HG02610 (cell line): ENCODE data around the gene METTL15.
A peak's percentile ranks its signal among the peaks of the same experiment; 100 is the strongest.
"Not testable (repeated sequence)": the region's sequence is repeated elsewhere in the genome, so short reads cannot be mapped to it uniquely, and the experiment has no call there.

Experiments
- ATAC-seq: cut with Tn5 transposase; IDR thresholded peaks from one replicate; pipeline ENCODE4 v1.9.1; 2021; ENCODE audit warnings: mild to moderate bottlenecking, moderate library complexity; ENCODE audit not compliant: unreplicated experiment

METTL15 gene

GRCh38 chr11:28195449-28195848, 87.3 kb downstream of the METTL15 start:
- ATAC-seq: no peak

- no peak for ATAC-seq
Observed at GRCh38 chr11:28209906-28210305, 101.7 kb downstream of the METTL15 start.

- not testable (repeated sequence) for ATAC-seq
Observed at GRCh38 chr11:28222063-28222462, 113.9 kb downstream of the METTL15 start.

GRCh38 chr11:28223577-28223976, 115.4 kb downstream of the METTL15 start:
- ATAC-seq: peak; percentile 55

- ATAC-seq: no peak
Observed at GRCh38 chr11:28223994-28224393, 115.8 kb downstream of the METTL15 start.

- peak; percentile 53 for ATAC-seq
Observed at GRCh38 chr11:28227460-28227859, 119.3 kb downstream of the METTL15 start.

- no peak for ATAC-seq
Observed at GRCh38 chr11:28228196-28228895, 120.2 kb downstream of the METTL15 start.

- no peak for ATAC-seq
Observed at GRCh38 chr11:28231475-28231874, 123.3 kb downstream of the METTL15 start.

GRCh38 chr11:28232649-28233048, 124.5 kb downstream of the METTL15 start:
- no peak for ATAC-seq

- no peak for ATAC-seq
Observed at GRCh38 chr11:28241760-28242159, 133.6 kb downstream of the METTL15 start.

- ATAC-seq: no peak
Observed at GRCh38 chr11:28242596-28242995, 134.4 kb downstream of the METTL15 start.

- no peak for ATAC-seq
Observed at GRCh38 chr11:28243061-28243460, 134.9 kb downstream of the METTL15 start.

GRCh38 chr11:28243581-28243980, 135.4 kb downstream of the METTL15 start:
- ATAC-seq: no peak

GRCh38 chr11:28245131-28245530, 136.9 kb downstream of the METTL15 start:
- ATAC-seq: no peak

- ATAC-seq: no peak
Observed at GRCh38 chr11:28250192-28250591, 142.0 kb downstream of the METTL15 start.

GRCh38 chr11:28251257-28251656, 143.1 kb downstream of the METTL15 start:
- ATAC-seq: no peak

- no peak for ATAC-seq
Observed at GRCh38 chr11:28257761-28258160, 149.6 kb downstream of the METTL15 start.

GRCh38 chr11:28259177-28259843, 151.1 kb downstream of the METTL15 start:
- ATAC-seq: peak; percentile 67

- no peak for ATAC-seq
Observed at GRCh38 chr11:28268925-28269324, 160.7 kb downstream of the METTL15 start.

GRCh38 chr11:28269586-28269985, 161.4 kb downstream of the METTL15 start:
- ATAC-seq: no peak

GRCh38 chr11:28272247-28272646, 164.1 kb downstream of the METTL15 start:
- ATAC-seq: not testable (repeated sequence)

GRCh38 chr11:28274216-28274615, 166.0 kb downstream of the METTL15 start:
- no peak for ATAC-seq
